Cardiac fibroblast (primary cell): ENCODE results near the gene MYH15.

Experiments used
- DNase-seq, 2 donors: peaks; one replicate each; pipeline versions ENCODE4 v3.0.0 to v3.0.0-alpha.2; 2010; ENCODE audit warnings: low read depth in 2 of 2
- H3K4me3 ChIP-seq, 2 donors: replicated peaks in 1 of 2; 1 replicate in 1 of 2; 2 replicates in 1 of 2; pipeline ENCODE4 v1.5.1; 2011; ENCODE audit warnings: low read depth in 2 of 2, low read length in 2 of 2, mild to moderate bottlenecking in 2 of 2, moderate library complexity in 1 of 2
- CTCF ChIP-seq: IDR thresholded peaks from one replicate; pipeline ENCODE4 v1.5.1; 2011; ENCODE audit warnings: low read depth, mild to moderate bottlenecking, low read length, inconsistent platforms

MYH15 gene

GRCh38 chr3:108510496-108510895 lies at the start of gene MYH15:
MYH15 (minus strand) TSS chr3:108510596; CDS start chr3:108510530, 66 bp downstream.
- no peak for TF ChIP-seq CTCF
- H3K4me3 ChIP-seq = no peak within 1 kb of the TSS
- no peak for DNase-seq

GRCh38 chr3:108555966-108556581 lies 45.7 kb upstream of the MYH15 start:
- no peak overlapping the region for H3K4me3 ChIP-seq
- DNase-seq = no peak
- no peak for TF ChIP-seq CTCF

GRCh38 chr3:108554913-108555571 lies 44.6 kb upstream of the MYH15 start:
- no peak for TF ChIP-seq CTCF
- no peak for DNase-seq
- H3K4me3 ChIP-seq = no peak overlapping the region

- no peak for TF ChIP-seq CTCF
- no peak overlapping the region for H3K4me3 ChIP-seq
- peak in 1 of 2 donors; percentile 13 for DNase-seq
Measured at GRCh38 chr3:108554229-108554628, 43.8 kb upstream of the MYH15 start.

- peak; percentile 70 to 74 for DNase-seq
- TF ChIP-seq CTCF = no peak
Measured at GRCh38 chr3:108552267-108553159, 42.1 kb upstream of the MYH15 start.

GRCh38 chr3:108548886-108549285 lies 38.5 kb upstream of the MYH15 start:
- DNase-seq = no peak

More at GRCh38 chr3:108552267-108553159, 42.1 kb upstream of the MYH15 start:
- no peak overlapping the region for H3K4me3 ChIP-seq

More at GRCh38 chr3:108548886-108549285, 38.5 kb upstream of the MYH15 start:
- H3K4me3 ChIP-seq = no peak overlapping the region
- no peak for TF ChIP-seq CTCF
